LNCaP clone FGC (cell line): Measurements from ENCODE around the gene IQUB.
A peak's percentile ranks its signal among the peaks of the same experiment; 100 is the strongest.
"Not testable (repeated sequence)": the region's sequence is repeated elsewhere in the genome, so short reads cannot be mapped to it uniquely, and the experiment has no call there.

Experiments used
- DNase-seq: peaks from one replicate; pipeline ENCODE4 v3.0.0-alpha.2; 2011; ENCODE audit warnings: low read depth
- H3K4me3 ChIP-seq: 2 replicates; pipeline ENCODE4 v1.5.1; 2011; ENCODE audit warnings: mild to moderate bottlenecking, low read depth, low read length, control low read depth
- TF ChIP-seq, protein P1 (sequence below): IDR thresholded peaks from 2 replicates; pipeline ENCODE4 v1.5.1; 2012; ENCODE audit warnings: mild to moderate bottlenecking; ENCODE audit not compliant: control insufficient read depth, insufficient read depth; ENCODE audit errors: extremely low read depth

IQUB gene

GRCh38 chr7:123415625-123416024, 118.8 kb downstream of the IQUB start:
- no peak overlapping the region for H3K4me3 ChIP-seq
- no peak for DNase-seq
- TF ChIP-seq, protein P1, sequence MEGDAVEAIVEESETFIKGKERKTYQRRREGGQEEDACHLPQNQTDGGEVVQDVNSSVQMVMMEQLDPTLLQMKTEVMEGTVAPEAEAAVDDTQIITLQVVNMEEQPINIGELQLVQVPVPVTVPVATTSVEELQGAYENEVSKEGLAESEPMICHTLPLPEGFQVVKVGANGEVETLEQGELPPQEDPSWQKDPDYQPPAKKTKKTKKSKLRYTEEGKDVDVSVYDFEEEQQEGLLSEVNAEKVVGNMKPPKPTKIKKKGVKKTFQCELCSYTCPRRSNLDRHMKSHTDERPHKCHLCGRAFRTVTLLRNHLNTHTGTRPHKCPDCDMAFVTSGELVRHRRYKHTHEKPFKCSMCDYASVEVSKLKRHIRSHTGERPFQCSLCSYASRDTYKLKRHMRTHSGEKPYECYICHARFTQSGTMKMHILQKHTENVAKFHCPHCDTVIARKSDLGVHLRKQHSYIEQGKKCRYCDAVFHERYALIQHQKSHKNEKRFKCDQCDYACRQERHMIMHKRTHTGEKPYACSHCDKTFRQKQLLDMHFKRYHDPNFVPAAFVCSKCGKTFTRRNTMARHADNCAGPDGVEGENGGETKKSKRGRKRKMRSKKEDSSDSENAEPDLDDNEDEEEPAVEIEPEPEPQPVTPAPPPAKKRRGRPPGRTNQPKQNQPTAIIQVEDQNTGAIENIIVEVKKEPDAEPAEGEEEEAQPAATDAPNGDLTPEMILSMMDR, result no peak

DNA sequence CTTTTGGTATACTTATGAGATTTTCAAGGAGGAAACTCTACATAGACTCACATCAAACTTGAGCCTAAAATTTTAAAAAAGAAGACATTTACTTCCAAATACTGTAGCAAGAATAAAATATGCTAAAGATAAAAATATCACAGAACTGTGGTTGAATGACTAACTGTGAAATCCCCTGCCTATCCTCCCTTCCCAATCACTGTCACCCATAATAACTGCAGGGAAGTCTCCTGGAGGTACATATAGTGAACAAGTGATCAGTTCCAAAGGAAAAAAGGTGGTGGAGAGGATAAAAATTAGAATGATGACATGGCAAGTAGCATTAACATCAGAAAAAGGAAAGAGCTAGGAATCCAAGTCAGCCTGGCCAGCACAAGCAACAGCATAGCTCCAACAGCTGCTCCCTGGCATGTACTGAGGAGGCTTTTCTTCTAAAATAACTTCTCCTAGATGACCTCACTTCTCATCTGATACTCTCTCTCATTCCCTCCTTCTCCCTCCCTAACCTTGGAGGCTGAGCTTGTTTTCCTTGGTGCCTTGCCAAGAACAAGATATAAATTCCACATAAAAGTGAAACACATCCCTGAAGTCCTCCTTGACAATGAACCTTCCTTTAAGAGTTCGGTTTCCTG, 124.0 kb downstream of the IQUB start:
- H3K4me3 ChIP-seq, result no peak overlapping the region
- DNase-seq, result peak; percentile 86
- TF ChIP-seq, protein P1, result no peak

- H3K4me3 ChIP-seq, DNase-seq: not testable (repeated sequence)
Measured at GRCh38 chr7:123407951-123408350, 126.4 kb downstream of the IQUB start.
